HL-60 (cell line): Measurements from ENCODE around the gene MPG.
"Not testable (repeated sequence)": the region's sequence is repeated elsewhere in the genome, so short reads cannot be mapped to it uniquely, and the experiment has no call there.

ENCODE experiments used
- DNase-seq, 2 experiments: peaks; one replicate each; pipeline ENCODE4 v3.0.0-alpha.2; 2010 to 2020; ENCODE audit warnings: low read depth in 1 of 2, low spot score in 1 of 2
- H3K27ac ChIP-seq: fragments of 250-450 bp; sonication (Bioruptor Pico); replicated peaks from 2 replicates; pipeline ENCODE4 v1.5.1; 2020; ENCODE audit warnings: mild to moderate bottlenecking, moderate library complexity
- H3K27me3 ChIP-seq: fragments of 250-450 bp; sonication (Bioruptor Pico); 2 replicates; pipeline ENCODE4 v1.5.1; 2021; ENCODE audit warnings: mild to moderate bottlenecking, moderate library complexity; ENCODE audit not compliant: insufficient read depth, poor library complexity, severe bottlenecking
- H3K4me3 ChIP-seq: replicated peaks from 2 replicates; pipeline ENCODE4 v1.5.1; 2011; ENCODE audit warnings: mild to moderate bottlenecking, control low read depth, low read length; ENCODE audit not compliant: insufficient read depth
- GABPA ChIP-seq: IDR thresholded peaks from 2 replicates; pipeline ENCODE4 v1.6.1; 2012; ENCODE audit warnings: low read depth
- POLR2AphosphoS5 ChIP-seq: IDR thresholded peaks from 2 replicates; pipeline ENCODE4 v1.6.1; 2012; ENCODE audit warnings: low read depth
- SPI1 ChIP-seq: IDR thresholded peaks from 2 replicates; pipeline ENCODE4 v1.6.1; 2012; ENCODE audit warnings: low read depth, mild to moderate bottlenecking, borderline replicate concordance
- TF ChIP-seq, protein P1 (sequence below): IDR thresholded peaks from one replicate; pipeline ENCODE4 v1.5.1; 2011; ENCODE audit warnings: low read length, control low read depth, inconsistent platforms; ENCODE audit not compliant: insufficient read depth
- TF ChIP-seq, protein P2 (sequence below): IDR thresholded peaks from 2 replicates; pipeline ENCODE4 v1.6.1; 2012; ENCODE audit warnings: low read depth; ENCODE audit not compliant: insufficient replicate concordance

Gene MPG

DNA sequence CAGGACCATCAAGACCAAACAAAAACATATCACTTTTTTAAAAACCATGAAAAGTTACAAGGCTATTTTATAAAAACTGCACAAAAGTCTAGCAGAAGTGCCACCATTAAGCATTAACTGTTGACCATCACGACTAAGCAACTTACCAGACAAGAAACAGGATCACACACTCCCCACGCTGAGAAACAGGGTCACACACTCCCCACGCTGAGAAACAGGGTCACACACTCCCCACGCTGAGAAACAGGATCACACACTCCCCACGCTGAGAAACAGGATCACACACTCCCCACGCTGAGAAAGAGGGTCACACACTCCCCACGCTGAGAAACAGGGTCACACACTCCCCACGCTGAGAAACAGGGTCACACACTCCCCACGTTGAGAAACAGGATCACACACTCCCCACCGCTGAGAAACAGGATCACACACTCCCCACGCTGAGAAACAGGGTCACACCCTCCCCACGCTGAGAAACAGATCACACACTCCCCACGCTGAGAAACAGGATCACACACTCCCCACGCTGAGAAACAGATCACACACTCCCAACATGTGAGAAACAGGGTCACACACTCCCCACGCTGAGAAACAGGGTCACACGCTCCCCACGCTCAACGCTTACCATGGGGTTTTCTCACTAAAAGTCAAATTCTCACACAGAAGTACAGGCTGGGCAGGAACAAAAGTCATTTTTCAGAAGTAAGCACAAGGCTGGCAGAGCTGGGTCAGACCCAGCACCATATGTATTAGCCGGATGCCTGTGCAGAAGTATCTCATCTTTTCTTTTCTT is 45.7 kb downstream of the MPG start:
- H3K4me3 ChIP-seq, H3K27ac ChIP-seq, H3K27me3 ChIP-seq, DNase-seq: not testable (repeated sequence)

DNA sequence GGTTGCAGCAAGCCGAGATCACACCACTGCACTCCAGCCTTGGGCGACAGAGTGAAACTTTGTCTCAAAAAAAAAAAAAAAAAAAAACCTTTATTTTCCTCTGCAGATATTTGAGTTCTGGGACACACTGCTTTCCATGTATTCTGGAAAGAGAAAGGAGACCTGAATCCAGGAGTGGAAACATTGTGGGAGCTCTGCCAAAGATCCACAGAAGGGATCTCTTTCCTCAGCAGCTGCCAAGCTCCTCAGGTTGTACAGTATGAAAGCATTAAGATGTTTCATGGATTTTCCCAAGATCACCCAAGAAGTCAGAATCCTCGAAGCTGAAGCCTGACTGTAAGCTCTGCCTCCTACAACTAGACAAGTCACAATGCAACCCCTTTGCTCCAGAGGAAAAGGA is 47.0 kb downstream of the MPG start:
- Histone ChIP-seq H3K27me3 (no peaks in the 10 kb centered on the region), H3K27ac (no peak overlapping the region), H3K4me3 (no peak overlapping the region)
- TF ChIP-seq GABPA, result no peak
- no peak for TF ChIP-seq SPI1
- TF ChIP-seq, protein P1, sequence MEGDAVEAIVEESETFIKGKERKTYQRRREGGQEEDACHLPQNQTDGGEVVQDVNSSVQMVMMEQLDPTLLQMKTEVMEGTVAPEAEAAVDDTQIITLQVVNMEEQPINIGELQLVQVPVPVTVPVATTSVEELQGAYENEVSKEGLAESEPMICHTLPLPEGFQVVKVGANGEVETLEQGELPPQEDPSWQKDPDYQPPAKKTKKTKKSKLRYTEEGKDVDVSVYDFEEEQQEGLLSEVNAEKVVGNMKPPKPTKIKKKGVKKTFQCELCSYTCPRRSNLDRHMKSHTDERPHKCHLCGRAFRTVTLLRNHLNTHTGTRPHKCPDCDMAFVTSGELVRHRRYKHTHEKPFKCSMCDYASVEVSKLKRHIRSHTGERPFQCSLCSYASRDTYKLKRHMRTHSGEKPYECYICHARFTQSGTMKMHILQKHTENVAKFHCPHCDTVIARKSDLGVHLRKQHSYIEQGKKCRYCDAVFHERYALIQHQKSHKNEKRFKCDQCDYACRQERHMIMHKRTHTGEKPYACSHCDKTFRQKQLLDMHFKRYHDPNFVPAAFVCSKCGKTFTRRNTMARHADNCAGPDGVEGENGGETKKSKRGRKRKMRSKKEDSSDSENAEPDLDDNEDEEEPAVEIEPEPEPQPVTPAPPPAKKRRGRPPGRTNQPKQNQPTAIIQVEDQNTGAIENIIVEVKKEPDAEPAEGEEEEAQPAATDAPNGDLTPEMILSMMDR, result no peak
- TF ChIP-seq POLR2AphosphoS5, result no peak
- TF ChIP-seq, protein P2, sequence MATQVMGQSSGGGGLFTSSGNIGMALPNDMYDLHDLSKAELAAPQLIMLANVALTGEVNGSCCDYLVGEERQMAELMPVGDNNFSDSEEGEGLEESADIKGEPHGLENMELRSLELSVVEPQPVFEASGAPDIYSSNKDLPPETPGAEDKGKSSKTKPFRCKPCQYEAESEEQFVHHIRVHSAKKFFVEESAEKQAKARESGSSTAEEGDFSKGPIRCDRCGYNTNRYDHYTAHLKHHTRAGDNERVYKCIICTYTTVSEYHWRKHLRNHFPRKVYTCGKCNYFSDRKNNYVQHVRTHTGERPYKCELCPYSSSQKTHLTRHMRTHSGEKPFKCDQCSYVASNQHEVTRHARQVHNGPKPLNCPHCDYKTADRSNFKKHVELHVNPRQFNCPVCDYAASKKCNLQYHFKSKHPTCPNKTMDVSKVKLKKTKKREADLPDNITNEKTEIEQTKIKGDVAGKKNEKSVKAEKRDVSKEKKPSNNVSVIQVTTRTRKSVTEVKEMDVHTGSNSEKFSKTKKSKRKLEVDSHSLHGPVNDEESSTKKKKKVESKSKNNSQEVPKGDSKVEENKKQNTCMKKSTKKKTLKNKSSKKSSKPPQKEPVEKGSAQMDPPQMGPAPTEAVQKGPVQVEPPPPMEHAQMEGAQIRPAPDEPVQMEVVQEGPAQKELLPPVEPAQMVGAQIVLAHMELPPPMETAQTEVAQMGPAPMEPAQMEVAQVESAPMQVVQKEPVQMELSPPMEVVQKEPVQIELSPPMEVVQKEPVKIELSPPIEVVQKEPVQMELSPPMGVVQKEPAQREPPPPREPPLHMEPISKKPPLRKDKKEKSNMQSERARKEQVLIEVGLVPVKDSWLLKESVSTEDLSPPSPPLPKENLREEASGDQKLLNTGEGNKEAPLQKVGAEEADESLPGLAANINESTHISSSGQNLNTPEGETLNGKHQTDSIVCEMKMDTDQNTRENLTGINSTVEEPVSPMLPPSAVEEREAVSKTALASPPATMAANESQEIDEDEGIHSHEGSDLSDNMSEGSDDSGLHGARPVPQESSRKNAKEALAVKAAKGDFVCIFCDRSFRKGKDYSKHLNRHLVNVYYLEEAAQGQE, result no peak
- no peak for DNase-seq

DNA sequence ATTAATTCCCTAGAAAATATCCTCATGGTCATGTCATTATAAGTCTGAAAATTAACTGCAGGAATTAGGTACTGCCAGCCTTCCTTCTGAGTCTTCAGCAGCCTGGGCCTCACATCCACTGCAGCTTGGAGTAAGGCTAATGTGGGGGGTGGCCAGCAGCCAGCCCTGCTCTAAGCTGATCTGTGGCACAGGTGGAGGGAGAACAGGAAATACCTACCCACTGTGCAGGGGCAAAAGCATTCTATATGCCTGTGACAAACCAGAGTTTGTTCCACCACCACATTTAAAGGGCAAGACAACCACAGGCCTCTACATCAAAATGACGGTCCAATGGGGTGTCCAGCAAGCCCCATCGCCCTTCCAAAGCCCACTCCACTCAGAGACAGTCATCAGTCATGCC is 51.0 kb downstream of the MPG start:
- DNase-seq, result no peak
- no peak overlapping the region for H3K4me3 ChIP-seq
- TF ChIP-seq GABPA (no peak), POLR2AphosphoS5 (no peak), SPI1 (no peak)
- TF ChIP-seq, protein P1, result no peak
- TF ChIP-seq, protein P2, result no peak
- no peak overlapping the region for H3K27ac ChIP-seq
- H3K27me3 ChIP-seq, result no peaks in the 10 kb centered on the region

DNA sequence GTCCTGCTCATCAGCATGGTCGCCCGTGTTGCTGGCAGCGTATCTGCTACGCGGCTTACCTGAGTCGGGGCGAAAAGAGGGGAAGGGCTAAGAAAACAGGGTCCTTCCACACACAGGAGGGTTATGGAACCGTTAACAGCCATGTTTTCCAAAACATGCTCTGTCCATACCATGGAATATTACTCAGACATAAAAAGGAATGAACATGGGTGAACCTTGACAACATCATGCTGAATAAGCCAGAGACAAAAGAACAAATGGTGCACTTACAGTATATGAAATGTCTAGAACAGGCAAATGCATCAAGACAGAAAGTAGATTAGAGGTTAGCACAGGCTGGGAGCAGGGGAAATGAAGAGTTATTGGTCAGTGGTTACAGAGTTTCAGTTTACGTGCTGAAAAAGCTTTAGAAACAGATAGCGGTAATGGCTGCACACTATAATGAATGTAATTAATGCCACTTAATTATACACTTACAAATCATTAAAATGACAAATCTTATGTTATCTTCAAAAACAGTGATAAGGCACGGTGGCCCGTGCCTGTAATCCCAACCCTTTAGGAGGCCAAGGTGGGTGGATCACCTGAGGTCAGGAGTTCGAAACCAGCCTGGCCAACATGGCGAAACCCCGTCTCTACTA is 52.6 kb downstream of the MPG start:
- no peak overlapping the region for H3K27ac ChIP-seq
- no peak for DNase-seq

More for the DNA sequence above, 52.6 kb downstream of the MPG start:
- Histone ChIP-seq H3K4me3 (no peak overlapping the region), H3K27me3 (no peaks in the 10 kb centered on the region)
- TF ChIP-seq, protein P2, result no peak
- TF ChIP-seq POLR2AphosphoS5 (no peak), SPI1 (no peak), GABPA (no peak)
- TF ChIP-seq, protein P1, result no peak
